Measurements from ENCODE around the gene ADAMTSL3.
"Not testable (repeated sequence)": the region's sequence is repeated elsewhere in the genome, so short reads cannot be mapped to it uniquely, and the experiment has no call there.

DNA sequence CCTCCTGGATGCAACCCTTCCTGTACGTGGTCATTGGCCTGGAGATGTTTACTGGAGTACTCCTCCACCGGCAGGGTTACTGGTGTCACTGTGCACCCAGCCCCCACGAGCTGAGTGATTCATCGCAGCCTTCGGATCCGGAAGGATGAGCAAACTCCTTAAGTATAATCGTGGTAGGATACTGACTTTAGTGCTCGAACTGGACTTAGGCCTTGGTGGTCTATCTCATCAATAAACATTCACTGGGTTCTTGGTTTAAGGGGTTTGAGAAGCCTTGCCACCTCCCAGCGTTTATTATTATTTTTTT lies 426.8 kb downstream of the ADAMTSL3 start:
- not testable (repeated sequence) for TF ChIP-seq CTCF (conservative IDR thresholded peaks at IDR 0.05; ENCODE audit: low read length); EZH2phosphoT487 (IDR thresholded peaks at IDR 0.05; ENCODE audit: borderline replicate concordance)
